Measurements from ENCODE around the gene CNIH2. TPM values are rescaled to one million over a fixed set of nuclear protein-coding genes. Genes with fewer than 3 reads are reported as not detected.

CNIH2 gene
- total RNA-seq, 2 experiments from 2014 or later: 4.1 to 6.2 TPM

- Mint-ChIP-seq H3K27ac (no peak overlapping the region), H3K36me3 (ENCODE audit: low read depth) (peaks cover 85% of the 10 kb centered on the region), H3K9me3 (no peaks in the 10 kb centered on the region), H3K27me3 (no peaks in the 10 kb centered on the region), H3K4me1 (ENCODE audit: low read depth) (no peaks in the 10 kb centered on the region), H3K4me3 (no peak overlapping the region)
- POLR2A ChIA-PET: interaction anchor here (0.5 kb wide), 1 partner anchor 543 kb away, joined by 3 read pairs; no protein-coding TSS in a partner anchor
- DNase-seq (no peak), ATAC-seq (ENCODE audit: poor library complexity) (no peak)
- H3K4me3 ChIP-seq (ENCODE audit: low read length): no peak overlapping the region
- H3K4me1 ChIP-seq (ENCODE audit: insufficient read depth, low read length): no peaks in the 10 kb centered on the region
- no peaks in the 10 kb centered on the region for H3K9me3 ChIP-seq (ENCODE audit: control insufficient read depth in 1 of 2, insufficient read depth in 1 of 2, low read length in 2 of 2)
- H3K36me3 ChIP-seq (ENCODE audit: insufficient read depth, low read length): peaks cover 84% of the 10 kb centered on the region
- CTCF ChIA-PET: no interaction called here
- no peak for TF ChIP-seq CTCF (IDR thresholded peaks at IDR 0.05)
- H3K27me3 ChIP-seq (ENCODE audit: control insufficient read depth in 1 of 2, insufficient read depth in 2 of 2, low read length in 2 of 2): no peaks in the 10 kb centered on the region
- intact Hi-C loops (cut with DNase I, micrococcal nuclease): no loop called here
- no peak overlapping the region for H3K27ac ChIP-seq (ENCODE audit: low read depth in 1 of 2, low read length in 2 of 2)
These were observed 47.0 kb upstream of the CNIH2 start for GRCh38 chr11:66230978-66231377.

GRCh38 chr11:66231561-66231960 is 46.4 kb upstream of the CNIH2 start:
- intact Hi-C loops (cut with DNase I, micrococcal nuclease): no loop called here
- peaks cover 84% of the 10 kb centered on the region for H3K36me3 ChIP-seq (ENCODE audit: insufficient read depth, low read length)
- ATAC-seq (ENCODE audit: poor library complexity) (no peak), DNase-seq (no peak)
- TF ChIP-seq CTCF (IDR thresholded peaks at IDR 0.05): no peak
- H3K4me1 ChIP-seq (ENCODE audit: insufficient read depth, low read length): no peaks in the 10 kb centered on the region
- Mint-ChIP-seq H3K27ac (no peak overlapping the region), H3K4me3 (no peak overlapping the region), H3K9me3 (no peaks in the 10 kb centered on the region), H3K36me3 (ENCODE audit: low read depth) (peaks cover 88% of the 10 kb centered on the region), H3K27me3 (no peaks in the 10 kb centered on the region), H3K4me1 (ENCODE audit: low read depth) (no peaks in the 10 kb centered on the region)
- H3K27me3 ChIP-seq (ENCODE audit: control insufficient read depth in 1 of 2, insufficient read depth in 2 of 2, low read length in 2 of 2): no peaks in the 10 kb centered on the region
- H3K4me3 ChIP-seq (ENCODE audit: low read length): no peak overlapping the region
- H3K27ac ChIP-seq (ENCODE audit: low read depth in 1 of 2, low read length in 2 of 2): no peak overlapping the region
- H3K9me3 ChIP-seq (ENCODE audit: control insufficient read depth in 1 of 2, insufficient read depth in 1 of 2, low read length in 2 of 2): no peaks in the 10 kb centered on the region
- CTCF ChIA-PET: no interaction called here
- POLR2A ChIA-PET: no interaction called here

- Mint-ChIP-seq H3K36me3 (ENCODE audit: low read depth) (peaks cover 81% of the 10 kb centered on the region), H3K4me1 (ENCODE audit: low read depth) (no peaks in the 10 kb centered on the region), H3K27ac (no peak overlapping the region), H3K27me3 (no peaks in the 10 kb centered on the region), H3K4me3 (no peak overlapping the region), H3K9me3 (no peaks in the 10 kb centered on the region)
- Histone ChIP-seq H3K27me3 (ENCODE audit: control insufficient read depth in 1 of 2, insufficient read depth in 2 of 2, low read length in 2 of 2) (no peaks in the 10 kb centered on the region), H3K4me1 (ENCODE audit: insufficient read depth, low read length) (no peaks in the 10 kb centered on the region), H3K9me3 (ENCODE audit: control insufficient read depth in 1 of 2, insufficient read depth in 1 of 2, low read length in 2 of 2) (no peaks in the 10 kb centered on the region), H3K27ac (ENCODE audit: low read depth in 1 of 2, low read length in 2 of 2) (no peak overlapping the region), H3K36me3 (ENCODE audit: insufficient read depth, low read length) (peaks cover 86% of the 10 kb centered on the region), H3K4me3 (ENCODE audit: low read length) (no peak overlapping the region)
- DNase-seq: no peak
- POLR2A ChIA-PET: no interaction called here
- CTCF ChIA-PET: no interaction called here
- no peak for TF ChIP-seq CTCF (IDR thresholded peaks at IDR 0.05)
- no peak for ATAC-seq (ENCODE audit: poor library complexity)
- intact Hi-C loops (cut with DNase I, micrococcal nuclease): no loop called here
These were observed 45.2 kb upstream of the CNIH2 start for GRCh38 chr11:66232769-66233168.

Data from CD4-positive, alpha-beta T cell (primary cell).